Nephron progenitor cell (in vitro differentiated cells): ENCODE results near the gene SLC45A3.

Experiments
- DNase-seq: peaks from one replicate; pipeline ENCODE4 v3.0.0; 2021
- H3K27ac Mint-ChIP-seq: 2 replicates; pipeline ENCODE4 v1.8.0; 2021; ENCODE audit warnings: mild to moderate bottlenecking, moderate library complexity, mixed read lengths
- H3K27me3 Mint-ChIP-seq: 2 replicates; pipeline ENCODE4 v1.8.0; 2021; ENCODE audit warnings: mild to moderate bottlenecking, low read depth, mixed read lengths; ENCODE audit not compliant: poor library complexity
- H3K36me3 Mint-ChIP-seq: 2 replicates; pipeline ENCODE4 v1.8.0; 2021; ENCODE audit warnings: low read depth, mixed read lengths
- H3K4me1 Mint-ChIP-seq: 2 replicates; pipeline ENCODE4 v1.8.0; 2021; ENCODE audit warnings: mixed read lengths
- H3K4me3 Mint-ChIP-seq: 2 replicates; pipeline ENCODE4 v1.8.0; 2021; ENCODE audit warnings: mild to moderate bottlenecking, moderate library complexity, mixed read lengths
- H3K9me3 Mint-ChIP-seq: 2 replicates; pipeline ENCODE4 v1.8.0; 2021; ENCODE audit warnings: mild to moderate bottlenecking, moderate library complexity, mixed read lengths
- CTCF ChIP-seq: fragments of 200-600 bp; sonication (generic); IDR thresholded peaks from 2 replicates; pipeline ENCODE4 v1.5.0; 2021; ENCODE audit warnings: antibody characterized with exemption

Gene SLC45A3

GRCh38 chr1:205710201-205711062, 30.1 kb upstream of the SLC45A3 start:
- no peak for DNase-seq
- Mint-ChIP-seq H3K4me1 (peaks cover 2% of the 10 kb centered on the region), H3K27ac (no peak overlapping the region), H3K4me3 (no peak overlapping the region), H3K27me3 (no peaks in the 10 kb centered on the region), H3K36me3 (peaks cover 11% of the 10 kb centered on the region), H3K9me3 (no peaks in the 10 kb centered on the region)
- TF ChIP-seq CTCF = no peak

GRCh38 chr1:205709640-205710039, 29.3 kb upstream of the SLC45A3 start:
- Mint-ChIP-seq H3K36me3 (peaks cover 12% of the 10 kb centered on the region), H3K4me3 (no peak overlapping the region), H3K4me1 (peaks cover 3% of the 10 kb centered on the region), H3K9me3 (no peaks in the 10 kb centered on the region), H3K27ac (no peak overlapping the region), H3K27me3 (no peaks in the 10 kb centered on the region)
- no peak for DNase-seq
- TF ChIP-seq CTCF = no peak

- H3K27ac Mint-ChIP-seq = peak overlapping the region; percentile 46
- H3K27me3 Mint-ChIP-seq = no peaks in the 10 kb centered on the region
- H3K4me1 Mint-ChIP-seq = peaks cover 9% of the 10 kb centered on the region
- no peak for DNase-seq
- TF ChIP-seq CTCF = no peak
- no peaks in the 10 kb centered on the region for H3K9me3 Mint-ChIP-seq
- peaks cover 14% of the 10 kb centered on the region for H3K36me3 Mint-ChIP-seq
- no peak overlapping the region for H3K4me3 Mint-ChIP-seq
These were observed 28.7 kb upstream of the SLC45A3 start for GRCh38 chr1:205709059-205709398.

GRCh38 chr1:205706601-205707502, 26.5 kb upstream of the SLC45A3 start:
- no peak for TF ChIP-seq CTCF
- DNase-seq = no peak
- H3K36me3 Mint-ChIP-seq = peaks cover 14% of the 10 kb centered on the region
- H3K27ac Mint-ChIP-seq = no peak overlapping the region
- H3K4me3 Mint-ChIP-seq = no peak overlapping the region
- H3K27me3 Mint-ChIP-seq = no peaks in the 10 kb centered on the region
- H3K9me3 Mint-ChIP-seq = no peaks in the 10 kb centered on the region
- peaks cover 31% of the 10 kb centered on the region for H3K4me1 Mint-ChIP-seq

- Mint-ChIP-seq H3K4me1 (peaks cover 46% of the 10 kb centered on the region), H3K9me3 (no peaks in the 10 kb centered on the region), H3K36me3 (peaks cover 20% of the 10 kb centered on the region), H3K4me3 (no peak overlapping the region), H3K27me3 (no peaks in the 10 kb centered on the region), H3K27ac (no peak overlapping the region)
- TF ChIP-seq CTCF = no peak
- no peak for DNase-seq
These were observed 24.6 kb upstream of the SLC45A3 start for GRCh38 chr1:205704903-205705302.
